Kasumi-1 (cell line): Measurements from ENCODE around the gene SECTM1.

Source experiments
- DNase-seq, 2 experiments: peaks; one replicate each; lab custom pipeline; 2025; lab: John Stamatoyannopoulos, UW

SECTM1 gene

DNA sequence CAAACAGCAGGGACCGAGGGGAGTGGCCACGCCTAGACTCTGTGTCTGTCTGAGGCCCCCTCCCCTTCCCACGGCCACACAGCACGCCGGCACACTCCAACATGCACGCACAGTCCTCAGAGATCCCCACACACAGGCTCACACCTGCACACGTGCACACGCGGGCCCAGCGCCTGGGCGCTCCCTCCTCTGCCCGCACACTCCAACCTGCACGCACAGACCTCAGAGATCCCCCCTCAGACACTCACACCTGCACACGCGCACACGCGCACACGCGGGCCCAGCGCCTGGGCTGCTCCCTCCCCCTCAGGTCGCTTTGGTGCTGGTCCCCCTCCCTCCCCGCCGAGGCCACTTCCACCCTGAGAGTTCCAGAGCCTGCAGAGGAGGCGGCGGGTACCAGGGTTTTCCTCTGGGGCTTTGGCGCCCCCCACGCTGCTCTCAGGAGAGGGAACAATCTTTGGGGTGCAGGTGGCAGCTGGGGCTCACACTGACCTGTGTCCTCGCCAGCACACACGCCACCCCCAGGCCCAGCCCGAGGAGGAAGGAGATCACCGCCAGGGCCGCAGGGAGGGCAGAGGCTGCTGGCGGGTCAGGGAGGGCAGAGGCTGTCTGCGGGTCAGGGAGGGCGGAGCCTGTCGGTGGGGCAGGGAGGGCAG is 17.7 kb downstream of the SECTM1 start:
- DNase-seq: no peak

- DNase-seq: peak; percentile 63 to 76
Observed at GRCh38 chr17:82314727-82315605, 18.6 kb downstream of the SECTM1 start.

GRCh38 chr17:82314012-82314726 is 19.4 kb downstream of the SECTM1 start:
- no peak for DNase-seq

DNA sequence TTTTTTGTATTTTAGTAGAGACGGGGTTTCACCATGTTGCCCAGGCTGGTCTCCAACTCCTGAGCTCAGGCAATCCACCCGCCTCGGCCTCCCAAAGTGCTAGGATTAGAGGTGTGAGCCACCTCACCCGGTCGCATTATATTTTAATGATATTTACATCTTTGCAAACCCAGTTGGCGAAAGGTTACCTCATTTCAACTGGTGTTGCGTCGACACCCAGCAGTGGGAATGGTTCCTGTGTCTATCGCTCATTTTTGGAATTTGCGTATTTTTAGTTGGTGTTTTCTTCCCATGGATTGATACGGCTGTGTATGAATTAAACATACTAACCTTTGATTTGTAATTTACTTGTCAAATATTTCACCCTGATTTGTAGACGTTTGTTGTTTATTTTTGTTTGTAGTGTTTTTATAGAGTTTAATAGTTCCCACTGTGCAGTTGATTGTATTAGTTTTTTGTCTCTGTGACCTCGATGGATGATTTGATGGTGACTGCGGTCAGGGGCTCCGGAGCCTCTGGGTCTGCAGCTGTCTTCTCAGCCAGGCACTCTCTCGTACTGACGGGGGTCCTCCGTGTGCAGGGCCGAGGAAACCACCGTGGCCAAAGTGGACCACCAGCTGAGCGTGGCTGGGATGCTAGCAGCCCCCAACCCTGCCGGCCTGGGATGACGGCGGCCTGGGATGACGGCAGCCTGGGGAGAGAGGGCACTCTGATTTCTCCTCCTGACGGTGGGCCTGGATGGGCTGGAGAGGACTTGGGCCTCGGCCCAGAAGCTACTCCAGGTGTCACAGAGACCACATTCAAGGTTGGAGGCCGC is 20.2 kb downstream of the SECTM1 start:
- no peak for DNase-seq

DNA sequence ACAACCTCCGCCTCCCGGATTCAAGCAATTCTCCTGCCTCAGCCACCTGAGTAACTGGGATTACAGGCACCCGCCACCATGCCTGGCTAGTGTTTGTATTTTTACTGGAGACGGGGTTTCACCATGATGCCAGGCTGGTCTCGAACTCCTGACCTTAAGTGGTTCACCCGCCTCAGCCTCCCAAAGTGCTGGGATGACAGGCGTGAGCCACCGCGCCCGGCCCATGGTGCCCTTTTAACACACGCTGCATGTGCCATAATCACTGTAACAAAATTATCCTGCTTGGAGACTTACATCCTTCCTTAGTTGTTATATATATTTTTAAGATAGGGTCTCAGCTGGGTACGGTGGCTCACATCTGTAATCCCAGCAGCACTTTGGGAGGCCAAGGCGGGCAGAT is 21.6 kb downstream of the SECTM1 start:
- no peak for DNase-seq

DNA sequence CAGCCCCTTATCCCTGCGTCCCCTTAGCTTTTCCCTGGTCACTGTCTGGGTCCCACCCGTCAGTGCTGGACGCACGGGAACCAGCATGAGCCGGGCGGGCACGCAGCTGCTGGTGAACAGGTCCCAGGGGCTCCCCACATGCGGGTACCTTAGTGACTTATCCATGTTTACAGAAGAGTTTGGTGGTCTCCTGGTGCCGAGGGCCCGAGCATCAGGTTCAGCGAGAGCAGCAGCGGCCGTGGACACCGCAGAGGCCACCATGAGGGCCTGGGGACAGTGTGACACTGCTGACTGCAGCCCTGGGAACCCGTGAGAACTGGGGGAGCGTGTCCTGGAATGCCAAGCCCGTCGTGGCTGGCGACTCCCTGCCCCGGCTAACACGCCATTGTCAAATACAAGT is 22.7 kb downstream of the SECTM1 start:
- DNase-seq: no peak

GRCh38 chr17:82309656-82310570 is 23.7 kb downstream of the SECTM1 start:
- no peak for DNase-seq

- no peak for DNase-seq
Observed at GRCh38 chr17:82305727-82306300, 27.8 kb downstream of the SECTM1 start.

- no peak for DNase-seq
Observed at GRCh38 chr17:82304826-82305726, 28.5 kb downstream of the SECTM1 start.

DNA sequence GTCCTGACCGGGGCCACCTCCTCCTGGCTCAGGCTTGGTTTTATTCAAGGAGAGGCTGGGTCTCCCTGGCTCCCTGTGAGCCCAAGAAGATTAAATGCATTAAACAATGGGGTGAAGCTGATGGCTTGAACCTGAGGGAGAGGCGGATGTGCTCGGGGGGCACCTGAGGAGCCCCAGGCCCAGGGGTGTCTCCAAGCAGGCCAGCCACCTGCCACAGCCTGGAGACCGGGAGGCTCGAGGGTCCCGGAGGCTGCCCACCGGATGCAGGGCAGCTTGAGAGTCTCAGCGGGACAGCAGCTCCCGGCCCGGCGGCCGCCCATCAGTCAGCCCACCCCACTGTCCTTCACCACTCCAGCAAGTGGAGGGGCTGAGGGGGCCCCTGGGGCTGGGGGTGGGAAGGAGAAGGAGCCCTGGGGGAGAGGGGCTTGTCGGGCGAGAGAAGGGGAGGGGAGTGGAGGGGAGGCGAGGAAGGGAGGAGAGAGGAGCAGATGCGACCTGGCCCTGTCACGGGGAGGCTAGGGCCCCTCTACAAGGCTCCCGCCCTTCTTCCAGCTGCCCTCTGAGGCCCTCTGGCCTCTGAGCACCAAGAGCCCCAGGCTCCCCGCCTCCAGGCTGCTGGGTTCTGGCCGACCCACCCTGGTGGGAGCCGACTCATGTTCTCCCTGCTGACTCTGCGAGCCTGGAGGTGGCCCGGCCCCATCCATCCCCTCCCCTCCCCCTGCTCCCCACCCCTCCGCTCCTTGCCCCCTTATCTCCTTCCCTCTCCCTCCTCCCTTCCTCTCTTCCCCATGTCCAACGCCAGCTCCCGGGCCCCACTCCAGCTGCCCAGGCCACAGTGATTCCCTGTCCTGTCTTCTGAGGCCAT is 29.4 kb downstream of the SECTM1 start:
- no peak for DNase-seq

DNA sequence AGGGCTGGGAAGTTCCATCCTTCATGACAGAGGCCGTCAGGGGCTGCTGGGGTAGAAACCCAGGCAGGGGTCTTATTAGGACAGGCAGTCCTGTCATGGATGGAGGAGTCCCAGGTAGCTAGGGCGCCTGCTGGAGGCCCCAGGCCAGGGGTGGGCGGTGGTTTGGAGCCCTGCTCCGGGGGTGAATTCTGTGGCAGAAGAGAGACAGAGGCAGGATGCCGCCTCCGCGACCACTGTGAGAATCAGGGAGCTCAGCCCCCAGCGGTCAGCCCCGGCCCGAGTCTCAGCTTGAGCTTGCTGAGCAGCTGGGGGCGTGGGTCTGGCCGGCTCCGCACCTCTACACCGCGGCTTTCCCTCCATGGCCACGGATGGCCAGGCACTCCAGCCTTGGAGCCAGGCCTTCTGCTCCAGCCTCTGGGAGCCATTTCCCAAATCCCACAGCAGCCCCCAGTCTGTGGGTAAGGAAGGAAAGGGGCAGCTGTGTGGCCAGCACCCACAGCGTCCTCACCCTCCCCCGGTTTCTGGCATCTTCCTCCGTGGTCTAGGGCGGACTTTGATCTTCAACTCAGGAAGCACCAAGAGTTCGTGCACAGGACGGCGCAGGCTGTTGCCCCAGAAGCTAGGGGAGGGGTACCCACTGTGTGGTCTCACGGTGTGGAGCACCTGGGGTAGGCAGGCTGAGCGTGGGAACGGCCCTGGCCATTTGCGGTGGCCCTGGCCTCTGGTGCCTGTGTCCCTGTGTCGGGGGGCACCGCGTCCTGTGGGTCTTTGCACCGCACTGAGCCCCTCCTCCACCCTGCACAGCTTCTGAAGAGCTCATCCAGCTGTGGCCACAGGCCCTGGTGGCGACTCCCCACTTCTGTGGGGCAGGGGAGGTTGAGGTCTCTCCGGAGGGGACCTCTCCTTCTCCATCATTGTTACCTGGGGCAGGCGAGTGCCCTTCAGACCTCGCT is 30.3 kb downstream of the SECTM1 start:
- DNase-seq: no peak

GRCh38 chr17:82302568-82302963 is 31.0 kb downstream of the SECTM1 start:
- no peak for DNase-seq

DNA sequence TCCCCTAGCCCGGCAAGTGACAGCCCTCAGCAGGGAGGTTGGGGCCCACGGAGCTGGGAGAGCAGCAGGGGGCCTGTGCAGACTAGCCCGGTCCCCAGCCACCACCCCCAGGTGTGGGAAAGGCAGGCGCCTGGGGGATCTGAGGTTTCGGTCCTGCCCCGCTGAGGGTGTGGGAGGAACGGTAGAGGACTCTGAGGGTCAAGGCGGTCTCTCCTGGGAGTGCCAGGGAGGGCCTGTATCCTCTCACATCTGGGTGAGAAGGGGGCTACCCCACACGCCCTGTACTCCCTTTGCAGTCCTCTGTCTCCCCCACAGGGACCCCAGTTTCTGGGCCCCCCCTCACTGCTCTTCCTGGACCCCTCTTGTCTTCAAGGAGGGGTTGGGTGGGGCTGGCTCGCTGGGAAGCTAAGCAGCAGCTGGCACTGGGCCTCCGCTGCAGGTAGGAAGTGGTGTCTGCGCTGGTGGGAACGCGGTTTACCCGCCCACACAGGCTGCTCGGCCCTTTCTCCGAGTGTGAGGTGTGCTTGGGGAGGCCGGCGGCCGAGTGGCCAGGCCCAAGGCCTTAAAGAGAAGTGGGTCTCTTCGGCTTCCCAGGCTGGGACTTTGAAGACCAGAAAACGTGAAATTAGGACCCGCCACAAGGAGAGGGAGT is 31.5 kb downstream of the SECTM1 start:
- DNase-seq: no peak

GRCh38 chr17:82301300-82301915 is 32.2 kb downstream of the SECTM1 start:
- DNase-seq: no peak

DNA sequence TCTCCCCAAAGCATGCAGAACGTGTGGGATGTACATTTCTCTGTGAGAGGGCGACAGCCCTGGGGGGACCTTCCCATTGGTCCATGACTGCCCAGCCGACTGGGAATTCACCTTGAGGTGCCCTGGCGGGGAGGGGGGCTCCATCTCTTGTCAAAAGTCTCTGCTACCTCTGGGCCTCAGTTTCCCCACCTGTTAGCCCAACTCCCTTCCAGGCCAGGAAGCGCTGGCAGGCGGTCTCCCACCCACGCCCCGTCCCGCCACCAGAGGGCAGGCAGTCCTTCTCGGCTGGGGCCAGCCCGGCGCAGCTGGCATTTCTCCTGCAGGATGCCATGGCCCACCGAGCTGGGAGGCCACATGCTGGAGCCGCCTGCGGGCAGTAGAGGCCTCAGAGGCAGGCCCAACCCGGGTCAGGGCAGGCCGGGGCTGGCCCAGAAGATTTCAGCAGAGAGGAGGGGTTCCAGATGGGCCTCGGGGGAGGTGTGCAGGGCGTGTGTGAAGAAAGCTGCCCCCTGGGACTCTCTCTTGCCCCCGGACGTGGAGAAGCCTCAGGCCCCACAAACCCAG is 32.8 kb downstream of the SECTM1 start:
- DNase-seq: peak; percentile 26 to 70

DNA sequence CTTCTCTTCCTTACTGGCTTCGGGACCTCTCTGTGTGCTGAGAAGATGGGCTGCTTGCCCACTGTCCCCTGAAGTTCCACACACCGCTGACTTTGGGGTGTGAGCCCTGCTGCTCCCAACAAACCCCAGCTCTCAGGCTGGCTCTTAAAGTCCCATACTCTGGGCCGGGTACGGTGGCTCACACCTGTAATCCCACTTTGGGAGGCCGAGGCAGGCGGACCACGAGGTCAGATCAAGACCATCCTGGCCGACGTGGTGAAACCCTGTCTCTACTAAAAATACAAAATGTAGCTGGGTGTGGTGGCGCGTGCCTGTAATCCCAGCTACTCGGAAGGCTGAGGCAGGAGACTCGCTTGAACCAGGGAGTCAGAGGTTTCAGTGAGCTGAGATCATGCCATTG is 33.3 kb downstream of the SECTM1 start:
- no peak for DNase-seq
